H54 (cell line): ENCODE data around the gene PXN.

Experiments used
- DNase-seq: peaks from one replicate; pipeline ENCODE4 v3.0.0; 2011; ENCODE audit warnings: low spot score, mixed read lengths; ENCODE audit not compliant: insufficient read length
- FAIRE-seq: peaks from 3 replicates; lab custom pipeline; 2011; peaks lifted over from hg19 to GRCh38; lab: Jason Lieb, UNC
- POLR2A ChIP-seq: IDR thresholded peaks from 2 replicates; pipeline ENCODE4 v1.6.1; 2011; ENCODE audit warnings: low read depth, mild to moderate bottlenecking, low read length

PXN gene

GRCh38 chr12:120181991-120182631, 83.4 kb downstream of the PXN start:
- no peak for FAIRE-seq

GRCh38 chr12:120180975-120181374, 84.6 kb downstream of the PXN start:
- TF ChIP-seq POLR2A: no peak

More at GRCh38 chr12:120181991-120182631, 83.4 kb downstream of the PXN start:
- TF ChIP-seq POLR2A: no peak
- peak; percentile 57 for DNase-seq

GRCh38 chr12:120175537-120175936, 90.0 kb downstream of the PXN start:
- FAIRE-seq (no peak), DNase-seq (no peak)
- no peak for TF ChIP-seq POLR2A

More at GRCh38 chr12:120180975-120181374, 84.6 kb downstream of the PXN start:
- DNase-seq: no peak
- no peak for FAIRE-seq

GRCh38 chr12:120175062-120175461, 90.5 kb downstream of the PXN start:
- TF ChIP-seq POLR2A: no peak
- FAIRE-seq (no peak), DNase-seq (no peak)

- no peak for FAIRE-seq
- DNase-seq: no peak
- no peak for TF ChIP-seq POLR2A
Measured at GRCh38 chr12:120172053-120172452, 93.5 kb downstream of the PXN start.

- no peak for FAIRE-seq
- no peak for DNase-seq
- TF ChIP-seq POLR2A: no peak
Measured at GRCh38 chr12:120170631-120171030, 94.9 kb downstream of the PXN start.

- DNase-seq (no peak), FAIRE-seq (no peak)
- no peak for TF ChIP-seq POLR2A
Measured at GRCh38 chr12:120169946-120170345, 95.6 kb downstream of the PXN start.

- TF ChIP-seq POLR2A: no peak
- FAIRE-seq: no peak
- DNase-seq: no peak
Measured at GRCh38 chr12:120168337-120168736, 97.2 kb downstream of the PXN start.

- DNase-seq (no peak), FAIRE-seq (no peak)
- no peak for TF ChIP-seq POLR2A
Measured at GRCh38 chr12:120167529-120168095, 97.9 kb downstream of the PXN start.

- no peak for FAIRE-seq
- no peak for DNase-seq
- no peak for TF ChIP-seq POLR2A
Measured at GRCh38 chr12:120164293-120164692, 101.2 kb downstream of the PXN start.

- no peak for TF ChIP-seq POLR2A
- FAIRE-seq (no peak), DNase-seq (no peak)
Measured at GRCh38 chr12:120162763-120163162, 102.8 kb downstream of the PXN start.

- FAIRE-seq: no peak
- TF ChIP-seq POLR2A: no peak
- no peak for DNase-seq
Measured at GRCh38 chr12:120161852-120162251, 103.7 kb downstream of the PXN start.
